GM13976 (cell line): ENCODE data around the gene EIF4E2.

Experiments used
- DNase-seq: peaks from one replicate; pipeline ENCODE4 v3.0.0; 2012; ENCODE audit warnings: low spot score
- in situ Hi-C: fragments of 300-500 bp; cut with MboI; formaldehyde crosslinking; loops from one replicate; pipeline ENCODE4 v1.12.0; 2022; ENCODE audit warnings: low sequenced_read_pairs, mixed read lengths, inconsistent platforms; ENCODE audit not compliant: unreplicated experiment
- TF ChIP-seq, protein P1 (sequence below): IDR thresholded peaks from 2 replicates; pipeline ENCODE4 v1.5.1; 2012; ENCODE audit warnings: borderline replicate concordance, mild to moderate bottlenecking; ENCODE audit not compliant: insufficient read depth; ENCODE audit errors: extremely low read depth, missing control alignments, control extremely low read depth

The EIF4E2 gene

DNA sequence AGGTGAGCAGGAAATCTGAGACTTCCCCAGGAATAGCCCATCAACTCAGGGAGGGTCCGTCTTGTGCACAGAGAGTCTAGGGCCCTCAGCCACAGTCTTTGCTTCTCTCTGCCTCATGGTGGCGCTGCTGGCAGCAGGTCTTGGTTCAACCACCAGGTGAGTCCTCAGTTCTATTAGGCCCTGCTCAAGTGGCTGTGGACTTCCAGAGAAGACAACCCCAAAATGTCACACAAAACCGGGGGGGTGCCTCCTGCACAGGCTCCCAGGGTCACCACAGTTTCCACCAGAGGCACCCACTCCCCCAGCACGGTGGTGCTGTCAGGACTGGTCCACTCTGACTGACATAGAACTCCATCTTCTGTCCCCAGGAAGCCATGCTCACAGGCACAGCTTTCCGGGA is 13.4 kb upstream of the EIF4E2 start:
- in situ Hi-C loops, result no loop called here
- TF ChIP-seq, protein P1, sequence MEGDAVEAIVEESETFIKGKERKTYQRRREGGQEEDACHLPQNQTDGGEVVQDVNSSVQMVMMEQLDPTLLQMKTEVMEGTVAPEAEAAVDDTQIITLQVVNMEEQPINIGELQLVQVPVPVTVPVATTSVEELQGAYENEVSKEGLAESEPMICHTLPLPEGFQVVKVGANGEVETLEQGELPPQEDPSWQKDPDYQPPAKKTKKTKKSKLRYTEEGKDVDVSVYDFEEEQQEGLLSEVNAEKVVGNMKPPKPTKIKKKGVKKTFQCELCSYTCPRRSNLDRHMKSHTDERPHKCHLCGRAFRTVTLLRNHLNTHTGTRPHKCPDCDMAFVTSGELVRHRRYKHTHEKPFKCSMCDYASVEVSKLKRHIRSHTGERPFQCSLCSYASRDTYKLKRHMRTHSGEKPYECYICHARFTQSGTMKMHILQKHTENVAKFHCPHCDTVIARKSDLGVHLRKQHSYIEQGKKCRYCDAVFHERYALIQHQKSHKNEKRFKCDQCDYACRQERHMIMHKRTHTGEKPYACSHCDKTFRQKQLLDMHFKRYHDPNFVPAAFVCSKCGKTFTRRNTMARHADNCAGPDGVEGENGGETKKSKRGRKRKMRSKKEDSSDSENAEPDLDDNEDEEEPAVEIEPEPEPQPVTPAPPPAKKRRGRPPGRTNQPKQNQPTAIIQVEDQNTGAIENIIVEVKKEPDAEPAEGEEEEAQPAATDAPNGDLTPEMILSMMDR, result no peak
- peak; percentile 58 for DNase-seq

DNA sequence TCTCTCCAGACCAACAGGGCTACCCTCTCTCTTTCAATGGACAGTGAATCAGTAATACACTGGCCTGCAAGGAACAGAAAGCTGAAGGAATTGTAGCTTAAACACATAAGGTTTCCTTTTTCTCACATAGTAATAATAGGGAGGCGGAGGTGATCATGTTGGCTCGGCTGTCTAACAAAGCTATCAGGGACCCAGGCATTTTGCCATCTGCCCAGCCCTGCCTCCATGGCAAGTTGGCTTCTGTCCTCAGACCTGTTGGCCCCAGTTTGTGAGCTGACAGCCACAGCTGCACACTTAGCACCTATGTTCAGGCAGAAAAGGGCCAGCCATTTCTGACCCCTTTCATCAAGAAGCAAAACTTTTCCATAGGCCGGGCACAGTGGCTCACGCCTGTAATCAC is 13.0 kb upstream of the EIF4E2 start:
- in situ Hi-C loops, result no loop called here
- TF ChIP-seq, protein P1, result no peak
- no peak for DNase-seq

DNA sequence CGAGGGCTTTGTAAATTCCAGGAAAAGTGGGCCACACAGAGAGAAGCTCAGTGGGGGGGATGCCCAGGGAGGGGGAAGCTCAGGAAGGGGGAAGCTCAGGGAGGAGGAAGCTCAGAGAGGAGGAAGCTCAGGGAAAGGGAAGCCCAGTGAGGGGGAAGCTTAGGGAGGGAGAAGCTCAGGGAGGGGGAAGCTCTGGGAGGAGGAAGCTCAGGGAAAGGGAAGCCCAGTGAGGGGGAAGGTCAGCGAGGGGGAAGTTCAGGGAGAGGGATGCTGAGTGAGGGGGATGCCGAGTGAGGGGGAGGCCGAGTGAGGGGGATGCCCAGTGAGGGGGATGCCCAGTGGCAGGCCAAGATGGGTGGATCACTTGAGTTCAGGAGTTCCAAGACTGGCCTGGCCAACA is 11.8 kb upstream of the EIF4E2 start:
- in situ Hi-C loops, result no loop called here
- DNase-seq, result no peak
- TF ChIP-seq, protein P1, result no peak

DNA sequence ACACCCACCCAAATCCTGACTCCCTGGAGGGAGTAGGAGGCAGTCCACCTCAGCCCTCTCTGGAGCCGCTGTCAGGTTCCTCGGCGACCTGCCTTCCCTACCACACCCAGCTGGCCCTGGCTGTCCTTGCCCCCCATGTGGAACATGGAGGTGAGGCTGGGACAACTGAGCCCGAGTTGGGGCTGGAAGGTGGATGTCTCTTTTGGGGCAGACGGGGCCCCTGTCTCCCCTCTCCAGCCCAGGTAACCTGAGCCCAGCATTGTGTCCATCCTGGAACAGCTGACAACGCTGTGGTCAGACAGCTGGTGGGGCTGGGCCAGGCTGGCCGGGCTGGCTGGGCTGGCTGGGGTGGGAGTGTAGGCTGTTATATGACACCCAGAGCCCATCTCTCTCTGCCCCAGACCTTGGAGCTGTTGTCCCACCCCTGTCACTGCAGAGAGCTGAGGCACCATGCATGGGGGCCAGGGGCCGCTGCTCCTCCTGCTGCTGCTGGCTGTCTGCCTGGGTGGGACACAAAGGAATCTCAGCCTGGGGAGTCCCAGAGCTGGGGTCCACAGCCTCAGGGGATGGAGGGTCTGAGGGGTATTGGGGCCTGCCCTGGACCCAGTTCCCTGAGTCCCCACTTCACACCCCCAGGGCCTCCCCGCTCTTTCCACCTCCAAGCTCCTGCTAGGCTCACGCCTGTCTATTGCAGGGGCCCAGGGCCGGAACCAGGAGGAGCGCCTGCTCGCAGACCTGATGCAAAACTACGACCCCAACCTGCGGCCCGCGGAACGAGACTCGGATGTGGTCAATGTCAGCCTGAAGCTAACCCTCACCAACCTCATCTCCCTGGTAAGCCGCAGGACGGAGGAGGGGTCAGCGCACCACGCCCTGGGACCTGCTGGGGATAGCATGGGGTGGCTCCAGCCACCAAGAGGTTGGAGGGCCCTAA is 10.9 kb upstream of the EIF4E2 start, which contains the start of gene CHRNG:
TSS of gene CHRNG (plus strand) at position 395 of the 934 bp plus-strand sequence. CDS start at position 451, 56 bp downstream.
- DNase-seq, result no peak
- in situ Hi-C loops, result no loop called here
- TF ChIP-seq, protein P1, result no peak

DNA sequence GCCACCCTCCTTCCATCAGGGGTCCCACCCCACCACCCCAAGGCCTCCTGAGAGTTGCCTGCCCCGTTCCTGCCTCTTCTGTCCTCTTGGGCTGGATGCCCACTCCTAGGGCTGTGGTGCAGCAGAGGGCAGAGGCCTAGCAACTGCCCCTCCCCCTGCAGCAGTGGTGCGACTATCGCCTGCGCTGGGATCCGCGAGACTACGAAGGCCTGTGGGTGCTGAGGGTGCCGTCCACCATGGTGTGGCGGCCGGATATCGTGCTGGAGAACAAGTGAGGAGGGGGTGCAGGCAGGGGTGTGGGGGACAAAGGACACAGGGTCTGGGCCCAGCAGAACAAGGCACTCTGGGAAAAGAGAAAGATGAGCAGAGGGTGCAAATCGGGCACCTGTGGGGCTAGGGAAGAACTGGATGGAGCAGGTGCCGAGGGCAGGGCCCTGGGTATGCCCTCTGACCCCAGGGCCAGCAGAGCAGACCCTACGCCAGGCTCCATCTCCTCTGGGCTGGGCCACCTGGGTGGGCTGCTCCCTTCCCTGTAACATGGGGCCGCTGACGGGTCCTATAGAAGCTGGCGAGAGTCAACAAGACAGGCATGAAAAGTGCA is 9.9 kb upstream of the EIF4E2 start:
- DNase-seq, result no peak
- TF ChIP-seq, protein P1, result no peak
- in situ Hi-C loops, result no loop called here

DNA sequence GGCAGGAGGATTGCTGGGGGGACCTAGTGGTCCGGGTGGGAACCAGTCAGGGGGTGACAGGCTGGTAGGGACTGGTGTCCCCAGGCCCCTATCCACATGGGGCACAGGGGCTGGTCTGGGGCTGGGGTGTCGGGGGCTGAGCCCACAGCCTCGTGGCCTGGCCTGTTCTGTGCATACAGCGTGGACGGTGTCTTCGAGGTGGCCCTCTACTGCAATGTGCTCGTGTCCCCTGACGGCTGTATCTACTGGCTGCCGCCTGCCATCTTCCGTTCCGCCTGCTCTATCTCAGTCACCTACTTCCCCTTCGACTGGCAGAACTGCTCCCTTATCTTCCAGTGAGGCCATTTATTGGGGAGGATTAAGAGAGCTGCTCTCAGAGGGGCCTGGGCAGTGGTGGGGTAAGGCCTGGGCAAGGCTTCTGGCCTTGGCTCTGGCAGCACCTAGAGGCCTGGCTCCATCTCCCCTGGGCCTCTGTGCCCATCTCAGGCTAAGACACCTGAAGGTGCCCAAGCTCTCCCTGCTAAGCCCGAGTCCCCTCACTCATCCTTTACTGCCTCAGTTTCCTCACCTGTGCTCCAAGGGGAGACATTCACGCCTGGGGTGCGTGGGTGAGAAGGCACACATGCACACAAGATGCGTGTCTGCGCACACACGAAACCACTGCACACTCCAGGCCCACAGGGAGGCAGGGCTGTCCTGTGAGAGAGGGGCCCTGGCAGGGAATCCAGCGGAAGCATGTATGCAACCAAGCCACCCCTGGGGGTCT is 9.1 kb upstream of the EIF4E2 start:
- TF ChIP-seq, protein P1, result no peak
- in situ Hi-C loops, result no loop called here
- DNase-seq, result no peak
